ENCODE measurements around the gene MYH7. TPM values are rescaled to one million over a fixed set of nuclear protein-coding genes. Genes with fewer than 3 reads are reported as not detected.

The MYH7 gene
- polyA plus RNA-seq, 2 of the 4 experiments (the other 2 are of a cell fraction) = not detected

- Histone ChIP-seq H3K4me3 (no peak overlapping the region), H3K4me1 (no peaks in the 10 kb centered on the region), H3K9me3 (peaks cover 7% of the 10 kb centered on the region; the same call in 2 of the 3 replicates), H3K4me2 (no peak overlapping the region), H3K27ac (no peak overlapping the region)
- ChIA-PET POLR2A (no interaction called here), CTCF (no interaction called here)
- ATAC-seq (no peak), FAIRE-seq (no peak), DNase-seq (ENCODE audit: low read depth in 1 of 2, low spot score in 1 of 2) (no peak)
- TF ChIP-seq RFX5 (IDR thresholded peaks at IDR 0.05) (no peak), ZNF302 (CRISPR knock-in tag; IDR thresholded peaks at IDR 0.05) (no peak), RCOR1 (IDR thresholded peaks at IDR 0.05; ENCODE audit: low read depth, low read length) (no peak), HDAC2 (IDR thresholded peaks at IDR 0.05) (no peak), HOXA7 (CRISPR knock-in tag; IDR thresholded peaks at IDR 0.05) (no peak), FOXS1 (CRISPR knock-in tag; IDR thresholded peaks at IDR 0.05) (no peak), MAFK (IDR thresholded peaks at IDR 0.05; ENCODE audit: partially characterized antibody) (no peak), CHD4 (IDR thresholded peaks at IDR 0.05; ENCODE audit: borderline replicate concordance) (no peak), ZFP36 (IDR thresholded peaks at IDR 0.05; ENCODE audit: borderline replicate concordance, partially characterized antibody) (no peak), CBX8 (IDR thresholded peaks at IDR 0.05) (no peak), NR3C1 (IDR thresholded peaks at IDR 0.05) (no peak), RNF2 (IDR thresholded peaks at IDR 0.05; ENCODE audit: borderline replicate concordance, low read depth) (no peak), ZSCAN20 (CRISPR knock-in tag; IDR thresholded peaks at IDR 0.05) (no peak), FOSB (CRISPR knock-in tag; IDR thresholded peaks at IDR 0.05) (no peak), EP300 (IDR thresholded peaks at IDR 0.05) (no peak), HOXB5 (CRISPR knock-in tag; IDR thresholded peaks at IDR 0.05) (no peak), TFCP2L1 (CRISPR knock-in tag; IDR thresholded peaks at IDR 0.05) (no peak)
- WGBS (ENCODE audit: missing lambda C conversion rate) = 5% methylated on average over 2 of the region's 2 CpGs
Measured at GRCh38 chr14:23450379-23450778, 14.9 kb upstream of the MYH7 start.

GRCh38 chr14:23449314-23449713 lies 13.9 kb upstream of the MYH7 start:
- Histone ChIP-seq H3K27ac (no peak overlapping the region), H3K9me3 (peaks cover 7% of the 10 kb centered on the region; the same call in 2 of the 3 replicates), H3K4me1 (no peaks in the 10 kb centered on the region), H3K4me3 (no peak overlapping the region), H3K4me2 (no peak overlapping the region)
- WGBS (ENCODE audit: missing lambda C conversion rate) = 63% methylated on average over 1 of the region's 1 CpG
- no peak for ATAC-seq
- FAIRE-seq = no peak
- TF ChIP-seq MAFK (IDR thresholded peaks at IDR 0.05; ENCODE audit: partially characterized antibody) = no peak
- TF ChIP-seq, protein P1, sequence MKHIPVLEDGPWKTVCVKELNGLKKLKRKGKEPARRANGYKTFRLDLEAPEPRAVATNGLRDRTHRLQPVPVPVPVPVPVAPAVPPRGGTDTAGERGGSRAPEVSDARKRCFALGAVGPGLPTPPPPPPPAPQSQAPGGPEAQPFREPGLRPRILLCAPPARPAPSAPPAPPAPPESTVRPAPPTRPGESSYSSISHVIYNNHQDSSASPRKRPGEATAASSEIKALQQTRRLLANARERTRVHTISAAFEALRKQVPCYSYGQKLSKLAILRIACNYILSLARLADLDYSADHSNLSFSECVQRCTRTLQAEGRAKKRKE (CRISPR knock-in tag; IDR thresholded peaks at IDR 0.05; ENCODE audit: low read depth) = no peak
- no peak for TF ChIP-seq ZFP36 (IDR thresholded peaks at IDR 0.05; ENCODE audit: borderline replicate concordance, partially characterized antibody)
- TF ChIP-seq HOXA7 (CRISPR knock-in tag; IDR thresholded peaks at IDR 0.05) = no peak
- no peak for TF ChIP-seq PBX3 (IDR thresholded peaks at IDR 0.05)
- TF ChIP-seq CBX8 (IDR thresholded peaks at IDR 0.05) = no peak
- TF ChIP-seq RNF2 (IDR thresholded peaks at IDR 0.05; ENCODE audit: borderline replicate concordance, low read depth) = no peak
- no peak for TF ChIP-seq KDM5A (IDR thresholded peaks at IDR 0.05)
- no peak for TF ChIP-seq EHF (CRISPR knock-in tag; IDR thresholded peaks at IDR 0.05)
- TF ChIP-seq JUNB (IDR thresholded peaks at IDR 0.05) = no peak
- no peak for TF ChIP-seq FOXS1 (CRISPR knock-in tag; IDR thresholded peaks at IDR 0.05)
- no peak for TF ChIP-seq EP300 (IDR thresholded peaks at IDR 0.05)
- POLR2A ChIA-PET = no interaction called here
- no peak for DNase-seq (ENCODE audit: low read depth in 1 of 2, low spot score in 1 of 2)
- CTCF ChIA-PET = no interaction called here

DNA sequence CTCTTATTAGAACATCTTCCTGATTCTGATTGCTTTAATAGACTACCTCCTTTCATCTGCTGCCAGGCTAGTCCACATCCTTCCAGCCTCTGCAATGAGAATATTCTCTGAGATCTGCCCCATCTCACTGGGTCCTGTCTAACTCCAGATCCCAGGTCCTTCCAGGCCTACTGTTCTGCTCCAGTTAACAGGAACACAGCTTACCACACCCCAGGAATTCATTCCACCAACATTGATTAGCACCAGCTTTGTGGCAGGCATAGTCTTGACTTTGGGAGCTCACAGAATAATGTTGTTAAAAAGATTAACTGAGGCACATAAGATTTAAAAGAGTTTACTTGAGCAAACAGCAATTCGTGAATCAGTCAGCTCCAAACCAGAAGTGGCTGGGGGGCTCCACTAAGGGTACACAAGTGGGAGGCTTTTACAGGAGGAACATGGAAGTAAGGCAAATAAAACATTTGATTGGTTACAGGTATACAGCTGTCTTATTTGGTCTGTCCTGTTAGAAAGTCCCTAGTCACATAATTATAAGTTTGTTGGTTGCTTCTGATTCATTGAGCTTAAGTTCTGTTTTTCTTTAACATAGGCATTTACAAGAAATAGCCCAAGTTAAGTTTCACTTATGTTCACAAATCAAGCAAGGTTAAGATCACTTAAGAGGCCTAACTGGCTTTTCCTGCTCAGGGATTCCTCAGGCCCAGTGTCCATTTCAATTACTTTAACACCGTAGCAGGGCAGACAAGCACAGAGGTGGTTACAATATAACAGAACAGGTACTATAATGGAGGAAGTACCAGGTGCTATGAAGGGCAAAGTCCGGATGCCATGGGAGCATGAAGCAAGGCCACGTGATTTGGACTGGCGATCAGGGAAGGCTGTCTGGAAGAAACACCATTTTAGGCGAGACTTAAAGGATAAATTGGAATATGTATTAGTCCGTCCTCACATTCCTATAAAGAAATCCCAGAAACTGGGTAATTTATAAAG lies 12.2 kb upstream of the MYH7 start:
- peaks cover 7% of the 10 kb centered on the region; the same call in 2 of the 3 replicates for H3K9me3 ChIP-seq
- ChIA-PET POLR2A (no interaction called here), CTCF (interaction anchor here (1.2 kb wide), 1 partner anchor 20 kb away, joined by 5 read pairs; no protein-coding TSS in a partner anchor)
- TF ChIP-seq CEBPB (IDR thresholded peaks at IDR 0.05) (no peak), POLR2A (IDR thresholded peaks at IDR 0.05; ENCODE audit: low read length) (no peak), MYC (IDR thresholded peaks at IDR 0.05; ENCODE audit: borderline replicate concordance, low read length) (no peak), KDM1A (IDR thresholded peaks at IDR 0.05; ENCODE audit: low read depth) (no peak), FOSL2 (IDR thresholded peaks at IDR 0.05) (no peak), FOSL2 (CRISPR knock-in tag; IDR thresholded peaks at IDR 0.05) (no peak)
- H3K4me2 ChIP-seq = no peak overlapping the region
- DNase-seq (ENCODE audit: low read depth in 1 of 2, low spot score in 1 of 2) (no peak), ATAC-seq (no peak), FAIRE-seq (peak; percentile 18)
- H3K27ac ChIP-seq = no peak overlapping the region
- H3K4me1 ChIP-seq = no peaks in the 10 kb centered on the region
- H3K4me3 ChIP-seq = no peak overlapping the region
- WGBS (ENCODE audit: missing lambda C conversion rate) = 48% methylated on average over 7 of the region's 7 CpGs

Measured in A549 (cell line).